Nephron (organoid): ENCODE results near the gene BAHCC1.

Source experiments
- H3K27ac Mint-ChIP-seq, 3 experiments: 2 replicates each; pipeline ENCODE4 v1.8.0; 2020; ENCODE audit warnings: mixed read lengths in 3 of 3, mild to moderate bottlenecking in 2 of 3, moderate library complexity in 1 of 3
- H3K27me3 Mint-ChIP-seq: 2 replicates; pipeline ENCODE4 v1.8.0; 2021; ENCODE audit warnings: low read depth, mild to moderate bottlenecking, moderate library complexity, mixed read lengths
- H3K36me3 Mint-ChIP-seq: 2 replicates; pipeline ENCODE4 v1.8.0; 2020; ENCODE audit warnings: low read depth, mixed read lengths
- H3K4me1 Mint-ChIP-seq: 2 replicates; pipeline ENCODE4 v1.8.0; 2020; ENCODE audit warnings: mixed read lengths
- H3K4me3 Mint-ChIP-seq, 3 experiments: 2 replicates each; pipeline ENCODE4 v1.8.0; 2020; ENCODE audit warnings: mild to moderate bottlenecking in 3 of 3, mixed read lengths in 3 of 3, moderate library complexity in 2 of 3
- H3K9me3 Mint-ChIP-seq: 2 replicates; pipeline ENCODE4 v1.8.0; 2020; ENCODE audit warnings: mixed read lengths
- TF ChIP-seq, protein P1 (sequence below), 3 experiments: fragments of 200-600 bp; sonication (generic); IDR thresholded peaks; one replicate each; pipeline ENCODE4 v1.5.0; 2021; ENCODE audit warnings: antibody characterized with exemption in 3 of 3; ENCODE audit not compliant: unreplicated experiment in 3 of 3

Gene BAHCC1

GRCh38 chr17:81374890-81375289 is 20.4 kb upstream of the BAHCC1 start:
- Mint-ChIP-seq H3K4me3 (no peak overlapping the region), H3K27me3 (peaks cover 13% of the 10 kb centered on the region), H3K36me3 (no peaks in the 10 kb centered on the region)

DNA sequence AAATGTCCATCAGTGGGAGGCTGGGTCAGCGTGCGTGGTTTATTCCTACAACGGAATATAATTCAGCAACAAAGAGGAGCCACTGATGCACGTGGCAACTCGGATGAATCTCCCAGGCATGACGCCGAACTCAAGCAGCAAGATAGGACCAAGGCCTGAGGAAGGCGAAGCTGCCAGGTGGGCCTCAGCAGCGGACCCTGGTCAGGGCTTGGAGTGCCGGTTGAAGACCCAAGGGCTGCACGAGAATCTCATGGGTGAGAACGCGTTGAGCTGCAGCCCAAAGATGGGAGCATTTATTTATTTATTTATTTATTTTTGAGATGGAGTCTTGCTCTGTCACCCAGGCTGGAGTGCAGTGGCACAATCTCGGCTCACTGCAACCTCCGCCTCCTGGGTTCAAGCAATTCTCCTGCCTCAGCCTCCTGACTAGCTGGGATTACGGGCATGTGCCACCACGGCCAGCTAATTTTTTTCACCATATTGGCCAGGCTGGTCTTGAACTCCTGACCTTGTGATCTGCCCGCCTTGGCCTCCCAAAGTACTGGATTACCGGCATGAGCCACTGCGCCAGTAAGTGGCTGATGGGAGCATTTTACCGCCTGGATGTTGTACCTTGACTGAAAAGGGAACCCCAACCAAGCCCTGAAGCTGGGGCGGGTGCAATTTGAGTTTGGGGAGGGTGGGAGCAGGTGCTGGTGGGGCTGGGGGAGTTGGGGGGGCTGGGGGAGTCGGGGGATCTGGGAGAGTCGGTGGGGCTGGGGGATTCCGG is 18.1 kb upstream of the BAHCC1 start:
- TF ChIP-seq, protein P1, sequence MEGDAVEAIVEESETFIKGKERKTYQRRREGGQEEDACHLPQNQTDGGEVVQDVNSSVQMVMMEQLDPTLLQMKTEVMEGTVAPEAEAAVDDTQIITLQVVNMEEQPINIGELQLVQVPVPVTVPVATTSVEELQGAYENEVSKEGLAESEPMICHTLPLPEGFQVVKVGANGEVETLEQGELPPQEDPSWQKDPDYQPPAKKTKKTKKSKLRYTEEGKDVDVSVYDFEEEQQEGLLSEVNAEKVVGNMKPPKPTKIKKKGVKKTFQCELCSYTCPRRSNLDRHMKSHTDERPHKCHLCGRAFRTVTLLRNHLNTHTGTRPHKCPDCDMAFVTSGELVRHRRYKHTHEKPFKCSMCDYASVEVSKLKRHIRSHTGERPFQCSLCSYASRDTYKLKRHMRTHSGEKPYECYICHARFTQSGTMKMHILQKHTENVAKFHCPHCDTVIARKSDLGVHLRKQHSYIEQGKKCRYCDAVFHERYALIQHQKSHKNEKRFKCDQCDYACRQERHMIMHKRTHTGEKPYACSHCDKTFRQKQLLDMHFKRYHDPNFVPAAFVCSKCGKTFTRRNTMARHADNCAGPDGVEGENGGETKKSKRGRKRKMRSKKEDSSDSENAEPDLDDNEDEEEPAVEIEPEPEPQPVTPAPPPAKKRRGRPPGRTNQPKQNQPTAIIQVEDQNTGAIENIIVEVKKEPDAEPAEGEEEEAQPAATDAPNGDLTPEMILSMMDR (IDR thresholded peaks at IDR 0.05; ENCODE audit: unreplicated experiment in 3 of 3), result no peak
- no peak overlapping the region for H3K4me3 Mint-ChIP-seq

More at GRCh38 chr17:81374890-81375289, 20.4 kb upstream of the BAHCC1 start:
- peaks cover 2% of the 10 kb centered on the region for H3K9me3 Mint-ChIP-seq
- H3K27ac Mint-ChIP-seq, result no peak overlapping the region
- TF ChIP-seq, protein P1 (IDR thresholded peaks at IDR 0.05; ENCODE audit: unreplicated experiment in 3 of 3), result no peak
- H3K4me1 Mint-ChIP-seq, result peaks cover 6% of the 10 kb centered on the region

GRCh38 chr17:81378941-81379511 is 16.2 kb upstream of the BAHCC1 start:
- Mint-ChIP-seq H3K4me1 (peaks cover 9% of the 10 kb centered on the region), H3K36me3 (no peaks in the 10 kb centered on the region), H3K4me3 (no peak overlapping the region), H3K9me3 (peaks cover 2% of the 10 kb centered on the region), H3K27ac (no peak overlapping the region), H3K27me3 (peaks cover 9% of the 10 kb centered on the region)
- TF ChIP-seq, protein P1 (IDR thresholded peaks at IDR 0.05; ENCODE audit: unreplicated experiment in 3 of 3), result no peak

More for the DNA sequence above, 18.1 kb upstream of the BAHCC1 start:
- Mint-ChIP-seq H3K27me3 (peaks cover 13% of the 10 kb centered on the region), H3K27ac (no peak overlapping the region), H3K4me1 (peaks cover 16% of the 10 kb centered on the region), H3K9me3 (peaks cover 2% of the 10 kb centered on the region), H3K36me3 (no peaks in the 10 kb centered on the region)

- TF ChIP-seq, protein P1 (IDR thresholded peaks at IDR 0.05; ENCODE audit: unreplicated experiment in 3 of 3), result no peak
- Mint-ChIP-seq H3K9me3 (peaks cover 2% of the 10 kb centered on the region), H3K36me3 (no peaks in the 10 kb centered on the region), H3K4me3 (no peak overlapping the region), H3K27ac (no peak overlapping the region), H3K4me1 (peaks cover 9% of the 10 kb centered on the region), H3K27me3 (peaks cover 9% of the 10 kb centered on the region)
Measured at GRCh38 chr17:81379523-81379942, 15.7 kb upstream of the BAHCC1 start.

DNA sequence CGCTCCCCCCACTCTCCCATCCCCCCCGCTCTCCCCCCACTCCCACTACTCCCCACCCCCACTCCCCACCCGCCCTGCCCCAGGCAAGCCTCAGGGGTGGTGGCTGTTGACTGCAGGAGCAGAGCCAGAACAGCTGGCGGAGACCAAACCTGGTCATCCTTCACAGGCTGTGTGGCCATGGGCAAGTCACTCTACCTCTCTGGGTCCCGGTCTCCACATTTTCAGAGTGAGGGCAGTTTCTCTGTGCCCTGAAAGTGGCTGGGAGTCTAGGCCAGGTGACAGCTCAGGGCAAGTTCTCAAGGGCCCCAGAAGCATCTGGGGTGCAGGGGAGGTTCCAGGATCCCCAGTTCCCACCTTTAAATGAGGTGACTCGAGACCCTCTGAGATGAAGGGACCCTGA is 15.1 kb upstream of the BAHCC1 start:
- peaks cover 2% of the 10 kb centered on the region for H3K9me3 Mint-ChIP-seq
- peaks cover 14% of the 10 kb centered on the region for H3K4me1 Mint-ChIP-seq
- peaks cover 9% of the 10 kb centered on the region for H3K27me3 Mint-ChIP-seq
- TF ChIP-seq, protein P1 (IDR thresholded peaks at IDR 0.05; ENCODE audit: unreplicated experiment in 3 of 3), result no peak
- H3K27ac Mint-ChIP-seq, result no peak overlapping the region
- no peak overlapping the region for H3K4me3 Mint-ChIP-seq
- no peaks in the 10 kb centered on the region for H3K36me3 Mint-ChIP-seq
